Caco-2 (cell line): ENCODE results near the gene BCAS3. TPM values are rescaled to one million over a fixed set of nuclear protein-coding genes. Genes with fewer than 3 reads are reported as not detected.

ENCODE experiments used
- BruUV-seq: library from RNA; stranded (reverse); fragments of 400-500 nt; replicated peaks from 2 replicates; lab custom pipeline; 2021; lab: Mats Ljungman, UMichigan
- CTCF ChIA-PET: fragments of 300-600 bp; sonication (Branson Sonifier 250); formaldehyde crosslinking; loops from one replicate; lab custom pipeline; 2022; ENCODE audit warnings: antibody characterized with exemption; lab: Charles Lee
- POLR2A ChIA-PET: fragments of 300-600 bp; sonication (Branson Sonifier 250); formaldehyde crosslinking; loops from one replicate; lab custom pipeline; 2022; ENCODE audit warnings: antibody characterized with exemption; lab: Charles Lee
- DNase-seq, 2 experiments: peaks; one replicate each; pipeline versions ENCODE4 v3.0.0 to v3.0.0-alpha.2; 2020 to 2022
- H3K27me3 ChIP-seq: replicated peaks from 2 replicates; pipeline ENCODE4 v1.6.0; 2011; ENCODE audit warnings: low read length; ENCODE audit not compliant: control insufficient read depth, insufficient read depth
- H3K36me3 ChIP-seq: 2 replicates; pipeline ENCODE4 v1.5.1; 2011; ENCODE audit warnings: low read length; ENCODE audit not compliant: control insufficient read depth, insufficient read depth
- H3K4me1 ChIP-seq: fragments of 250-450 bp; sonication (Bioruptor Pico); 2 replicates; pipeline ENCODE4 v1.5.1; 2020; ENCODE audit warnings: mild to moderate bottlenecking
- H3K4me3 ChIP-seq: 2 replicates; pipeline ENCODE4 v1.5.1; 2011; ENCODE audit warnings: low read depth, mild to moderate bottlenecking, control low read depth, low read length
- H3K9me3 ChIP-seq: fragments of 250-450 bp; sonication (Bioruptor Pico); 2 replicates; pipeline ENCODE4 v1.5.1; 2020; ENCODE audit warnings: mild to moderate bottlenecking, moderate library complexity
- H3K27ac Mint-ChIP-seq: one replicate; pipeline ENCODE4 v1.8.0; 2022; ENCODE audit warnings: mixed read lengths; ENCODE audit not compliant: unreplicated experiment
- H3K27me3 Mint-ChIP-seq: one replicate; pipeline ENCODE4 v1.8.0; 2022; ENCODE audit warnings: mixed read lengths; ENCODE audit not compliant: insufficient read depth, unreplicated experiment
- H3K36me3 Mint-ChIP-seq: one replicate; pipeline ENCODE4 v1.8.0; 2022; ENCODE audit warnings: mild to moderate bottlenecking, mixed read lengths; ENCODE audit not compliant: insufficient read depth, unreplicated experiment
- H3K4me1 Mint-ChIP-seq: one replicate; pipeline ENCODE4 v1.8.0; 2022; ENCODE audit warnings: low read depth, mixed read lengths; ENCODE audit not compliant: unreplicated experiment
- H3K4me3 Mint-ChIP-seq: one replicate; pipeline ENCODE4 v1.8.0; 2022; ENCODE audit warnings: mild to moderate bottlenecking, moderate library complexity, mixed read lengths; ENCODE audit not compliant: unreplicated experiment
- H3K9me3 Mint-ChIP-seq: one replicate; pipeline ENCODE4 v1.8.0; 2022; ENCODE audit warnings: mixed read lengths; ENCODE audit not compliant: unreplicated experiment
- intact Hi-C: fragments of 100-400 bp; cut with micrococcal nuclease; formaldehyde crosslinking; loops from one replicate; pipeline ENCODE4 v1.10.0; 2022; ENCODE audit not compliant: unreplicated experiment
- total RNA-seq: library from RNA; stranded (reverse); gene quantifications from 2 replicates; pipeline ENCODE4 v1.2.3, GENCODE V29; 2022
- TF ChIP-seq, protein P1 (sequence below), 2 experiments: fragments of 200-600 bp in 1 of 2; IDR thresholded peaks; 1 replicate in 1 of 2; 2 replicates in 1 of 2; pipeline versions ENCODE4 v1.5.1 to v1.8.0; 2011 to 2022; ENCODE audit warnings: antibody characterized with exemption in 1 of 2, control low read depth in 1 of 2, inconsistent platforms in 1 of 2, low read depth in 1 of 2, low read length in 1 of 2, mild to moderate bottlenecking in 1 of 2, moderate library complexity in 1 of 2; ENCODE audit not compliant: insufficient read depth in 1 of 2, severe bottlenecking in 1 of 2, unreplicated experiment in 1 of 2

The BCAS3 gene
- total RNA-seq, 1 experiment from 2014 or later, result 44.1 TPM

DNA sequence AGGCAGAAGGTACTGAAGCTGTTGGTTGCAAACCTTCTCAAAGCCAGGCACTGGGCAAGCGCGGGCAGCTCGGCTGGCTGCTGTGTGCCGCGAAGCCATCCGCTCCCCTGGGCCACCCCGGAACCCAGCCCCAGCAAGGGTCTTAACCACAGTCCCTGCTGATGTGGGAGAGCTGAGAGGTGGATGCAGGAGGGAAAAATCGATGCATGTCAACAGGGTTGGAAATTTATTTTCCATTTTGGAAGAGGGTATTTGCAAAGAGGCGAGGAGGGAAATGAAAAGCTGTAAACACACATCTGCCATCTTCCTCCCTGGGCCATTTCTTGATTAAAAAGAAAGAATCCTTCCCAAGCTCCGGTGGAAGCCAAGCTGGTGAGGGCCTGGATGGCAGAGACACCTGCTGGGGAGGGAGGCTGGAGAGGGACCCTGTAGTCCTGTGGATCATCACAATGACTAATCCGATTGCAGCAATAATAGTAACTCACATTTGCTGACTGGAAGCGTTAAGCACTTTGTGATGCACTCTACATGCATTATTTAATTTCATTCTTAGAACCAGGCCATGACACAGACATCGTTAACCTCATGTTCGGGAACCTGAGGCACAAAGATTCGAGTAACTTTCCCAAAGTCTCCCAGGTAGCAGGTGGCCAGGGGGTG, 708.1 kb downstream of the BCAS3 start:
- intact Hi-C loops, result no loop called here
- H3K9me3 ChIP-seq, result no peaks in the 10 kb centered on the region
- H3K4me3 ChIP-seq, result no peak overlapping the region
- no peak overlapping the region for H3K27ac Mint-ChIP-seq
- peaks cover 8% of the 10 kb centered on the region for H3K36me3 Mint-ChIP-seq
- TF ChIP-seq, protein P1, sequence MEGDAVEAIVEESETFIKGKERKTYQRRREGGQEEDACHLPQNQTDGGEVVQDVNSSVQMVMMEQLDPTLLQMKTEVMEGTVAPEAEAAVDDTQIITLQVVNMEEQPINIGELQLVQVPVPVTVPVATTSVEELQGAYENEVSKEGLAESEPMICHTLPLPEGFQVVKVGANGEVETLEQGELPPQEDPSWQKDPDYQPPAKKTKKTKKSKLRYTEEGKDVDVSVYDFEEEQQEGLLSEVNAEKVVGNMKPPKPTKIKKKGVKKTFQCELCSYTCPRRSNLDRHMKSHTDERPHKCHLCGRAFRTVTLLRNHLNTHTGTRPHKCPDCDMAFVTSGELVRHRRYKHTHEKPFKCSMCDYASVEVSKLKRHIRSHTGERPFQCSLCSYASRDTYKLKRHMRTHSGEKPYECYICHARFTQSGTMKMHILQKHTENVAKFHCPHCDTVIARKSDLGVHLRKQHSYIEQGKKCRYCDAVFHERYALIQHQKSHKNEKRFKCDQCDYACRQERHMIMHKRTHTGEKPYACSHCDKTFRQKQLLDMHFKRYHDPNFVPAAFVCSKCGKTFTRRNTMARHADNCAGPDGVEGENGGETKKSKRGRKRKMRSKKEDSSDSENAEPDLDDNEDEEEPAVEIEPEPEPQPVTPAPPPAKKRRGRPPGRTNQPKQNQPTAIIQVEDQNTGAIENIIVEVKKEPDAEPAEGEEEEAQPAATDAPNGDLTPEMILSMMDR (IDR thresholded peaks at IDR 0.05; ENCODE audit: insufficient read depth in 1 of 2, low read depth in 1 of 2, low read length in 1 of 2, severe bottlenecking in 1 of 2, unreplicated experiment in 1 of 2), result no peak
- no peak overlapping the region for H3K4me3 Mint-ChIP-seq
- POLR2A ChIA-PET, result no interaction called here
- DNase-seq, result no peak
- H3K4me1 Mint-ChIP-seq, result no peaks in the 10 kb centered on the region
- no peaks in the 10 kb centered on the region for H3K36me3 ChIP-seq
- no TSS peak for BruUV-seq
- CTCF ChIA-PET, result interaction anchor here (1.2 kb wide), 1 partner anchor 385 kb away, joined by 4 read pairs; no protein-coding TSS in a partner anchor
- no peaks in the 10 kb centered on the region for H3K27me3 ChIP-seq
- no peaks in the 10 kb centered on the region for H3K27me3 Mint-ChIP-seq
- no peaks in the 10 kb centered on the region for H3K9me3 Mint-ChIP-seq
- H3K4me1 ChIP-seq, result peaks cover 5% of the 10 kb centered on the region; the same call in 1 of the 2 replicates

- DNase-seq, result no peak
- no peaks in the 10 kb centered on the region for H3K27me3 Mint-ChIP-seq
- POLR2A ChIA-PET, result no interaction called here
- no peaks in the 10 kb centered on the region for H3K27me3 ChIP-seq
- intact Hi-C loops, result no loop called here
- no peaks in the 10 kb centered on the region for H3K9me3 Mint-ChIP-seq
- CTCF ChIA-PET, result interaction anchor here (1.2 kb wide), 1 partner anchor 385 kb away, joined by 4 read pairs; no protein-coding TSS in a partner anchor
- peaks cover 5% of the 10 kb centered on the region; the same call in 1 of the 2 replicates for H3K4me1 ChIP-seq
- H3K4me3 Mint-ChIP-seq, result no peak overlapping the region
- no peak overlapping the region for H3K4me3 ChIP-seq
- H3K27ac Mint-ChIP-seq, result no peak overlapping the region
- H3K4me1 Mint-ChIP-seq, result no peaks in the 10 kb centered on the region
- no peaks in the 10 kb centered on the region for H3K36me3 ChIP-seq
- peaks cover 8% of the 10 kb centered on the region for H3K36me3 Mint-ChIP-seq
- no TSS peak for BruUV-seq
- TF ChIP-seq, protein P1 (IDR thresholded peaks at IDR 0.05; ENCODE audit: insufficient read depth in 1 of 2, low read depth in 1 of 2, low read length in 1 of 2, severe bottlenecking in 1 of 2, unreplicated experiment in 1 of 2), result no peak
- no peaks in the 10 kb centered on the region for H3K9me3 ChIP-seq
These were observed 708.6 kb downstream of the BCAS3 start for GRCh38 chr17:61386251-61386650.

DNA sequence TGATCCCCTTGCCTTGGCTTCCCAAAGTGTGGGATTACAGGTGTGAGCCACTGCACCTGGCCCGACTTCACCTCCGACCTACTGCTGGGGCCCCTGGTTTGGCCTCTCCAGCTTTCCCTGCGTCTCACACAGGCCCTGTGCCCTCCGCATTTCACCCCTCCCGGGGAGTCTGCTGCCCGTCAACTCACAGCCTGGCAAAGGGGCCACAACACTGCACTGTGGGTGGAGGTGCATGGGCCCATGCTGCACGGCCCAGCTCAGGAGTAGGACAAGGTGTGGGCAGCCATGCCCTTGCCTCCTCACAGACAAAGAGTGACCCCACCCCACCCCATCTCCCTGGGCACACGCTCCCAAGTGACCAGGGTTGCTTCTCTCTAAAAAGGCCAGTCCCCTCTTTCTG, 709.4 kb downstream of the BCAS3 start:
- CTCF ChIA-PET, result no interaction called here
- peaks cover 5% of the 10 kb centered on the region; the same call in 1 of the 2 replicates for H3K4me1 ChIP-seq
- H3K4me1 Mint-ChIP-seq, result no peaks in the 10 kb centered on the region

More for the DNA sequence above, 709.4 kb downstream of the BCAS3 start:
- no TSS peak for BruUV-seq
- H3K36me3 Mint-ChIP-seq, result peaks cover 8% of the 10 kb centered on the region
- intact Hi-C loops, result no loop called here
- no peak overlapping the region for H3K4me3 Mint-ChIP-seq
- POLR2A ChIA-PET, result no interaction called here
- no peak for DNase-seq
- no peaks in the 10 kb centered on the region for H3K9me3 Mint-ChIP-seq
- no peak overlapping the region for H3K27ac Mint-ChIP-seq
- TF ChIP-seq, protein P1 (IDR thresholded peaks at IDR 0.05; ENCODE audit: insufficient read depth in 1 of 2, low read depth in 1 of 2, low read length in 1 of 2, severe bottlenecking in 1 of 2, unreplicated experiment in 1 of 2), result no peak
- Histone ChIP-seq H3K36me3 (no peaks in the 10 kb centered on the region), H3K9me3 (no peaks in the 10 kb centered on the region), H3K4me3 (no peak overlapping the region), H3K27me3 (no peaks in the 10 kb centered on the region)
- no peaks in the 10 kb centered on the region for H3K27me3 Mint-ChIP-seq
